Measurements from ENCODE around the gene AIFM2.
A peak's percentile ranks its signal among the peaks of the same experiment; 100 is the strongest.
"Not testable (repeated sequence)": the region's sequence is repeated elsewhere in the genome, so short reads cannot be mapped to it uniquely, and the experiment has no call there.

Gene AIFM2

DNA sequence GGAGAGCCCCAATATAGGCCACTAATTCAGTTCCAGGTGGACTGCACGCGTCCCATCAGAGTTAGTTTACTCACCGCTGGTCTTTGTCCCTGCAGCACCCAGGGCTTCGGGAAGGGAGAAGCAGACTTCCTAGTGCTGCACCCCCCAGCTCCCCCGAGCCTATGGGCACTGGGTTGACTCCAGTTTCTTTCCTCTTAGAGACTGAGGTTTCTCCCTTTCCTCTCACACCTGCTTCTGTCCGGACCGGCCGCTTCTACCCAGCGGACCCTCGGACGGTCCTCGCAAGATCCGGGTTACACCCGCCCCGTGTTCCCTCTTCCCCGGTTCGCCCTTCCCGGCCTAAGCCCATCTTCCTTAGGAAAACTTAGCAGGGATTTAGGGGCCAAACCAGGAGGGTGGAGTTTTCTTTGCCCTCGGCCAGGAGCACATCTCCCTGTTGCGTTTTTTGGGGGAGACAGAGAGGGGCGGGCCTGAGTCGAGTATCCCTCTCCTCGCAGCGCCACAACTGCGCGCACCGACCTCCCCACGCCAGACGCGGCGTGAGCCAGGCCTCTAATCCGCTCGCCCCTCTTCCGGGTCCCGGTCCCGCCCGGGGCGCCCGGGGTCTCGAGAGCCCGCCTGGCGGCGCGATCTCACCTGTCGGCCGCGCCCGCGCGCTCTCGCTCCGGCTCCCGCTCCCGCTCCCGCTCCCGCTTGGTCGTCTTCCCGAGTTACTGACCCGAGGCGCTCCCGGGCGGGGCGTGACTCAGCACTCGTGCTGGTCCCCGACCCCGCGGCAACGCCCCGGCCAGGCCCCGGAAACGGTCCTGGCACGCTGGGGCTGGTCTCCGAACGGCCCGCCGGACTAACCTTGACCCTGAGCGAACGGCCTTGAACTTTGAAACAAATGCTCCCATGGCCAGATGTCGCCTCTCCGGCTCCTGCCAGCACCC, at the start of gene AIFM2:
Gene AIFM2, minus strand, starts transcription at position 728 of the 932 bp plus-strand sequence. CDS start 8,741 bp downstream, outside the sequence.
- DNase-seq (ENCODE audit: low read depth): peak; percentile 45

- not testable (repeated sequence) for DNase-seq (ENCODE audit: low read depth)
These were observed 46.6 kb upstream of the AIFM2 start for GRCh38 chr10:70179209-70179608.

DNA sequence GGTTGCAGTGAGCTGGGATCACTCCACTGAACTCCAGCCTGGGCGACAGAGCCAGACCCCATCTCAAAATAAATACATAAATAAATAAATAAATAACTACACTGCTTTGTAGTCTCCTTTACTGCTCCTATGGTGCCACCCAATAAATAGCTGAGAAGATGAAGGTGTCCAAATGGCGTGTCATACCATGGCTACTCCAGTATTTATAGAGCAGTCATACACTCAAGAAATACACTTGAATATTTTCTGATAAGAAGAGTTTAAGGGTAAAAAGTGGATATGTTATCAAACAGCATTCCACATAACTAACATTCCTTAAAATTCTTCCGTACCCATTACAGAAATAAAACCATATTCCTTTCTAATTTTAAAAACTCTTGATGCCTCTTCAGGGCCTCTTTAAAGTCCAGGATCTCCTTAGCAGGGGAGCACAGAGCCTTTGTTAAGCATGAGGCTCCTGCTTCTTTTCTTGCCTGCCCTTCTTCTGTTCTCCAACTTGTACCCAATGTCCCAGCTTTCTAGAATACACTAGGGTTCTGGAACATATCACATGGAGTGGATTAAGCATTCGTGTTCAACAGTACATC, 45.6 kb upstream of the AIFM2 start:
- no peak for DNase-seq (ENCODE audit: low read depth)

DNA sequence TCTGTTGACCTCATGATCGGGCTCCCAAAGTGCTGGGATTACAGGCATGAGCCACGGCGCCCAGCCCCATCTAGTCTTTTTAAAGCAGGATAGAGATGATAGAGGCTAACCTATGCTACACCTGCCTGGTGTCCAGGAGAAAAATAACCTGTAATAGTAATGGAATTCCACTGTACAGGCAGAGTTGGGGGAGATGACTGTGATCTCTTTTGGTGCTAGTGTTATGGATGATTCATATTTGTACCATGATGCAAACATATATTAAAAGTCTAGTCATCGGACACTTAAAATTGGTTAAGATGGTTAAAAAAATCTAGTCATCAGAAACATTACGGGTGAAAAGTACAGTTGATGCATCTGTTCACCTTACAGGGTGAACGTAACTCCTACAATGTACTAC, 43.8 kb upstream of the AIFM2 start:
- no peak for DNase-seq (ENCODE audit: low read depth)

DNA sequence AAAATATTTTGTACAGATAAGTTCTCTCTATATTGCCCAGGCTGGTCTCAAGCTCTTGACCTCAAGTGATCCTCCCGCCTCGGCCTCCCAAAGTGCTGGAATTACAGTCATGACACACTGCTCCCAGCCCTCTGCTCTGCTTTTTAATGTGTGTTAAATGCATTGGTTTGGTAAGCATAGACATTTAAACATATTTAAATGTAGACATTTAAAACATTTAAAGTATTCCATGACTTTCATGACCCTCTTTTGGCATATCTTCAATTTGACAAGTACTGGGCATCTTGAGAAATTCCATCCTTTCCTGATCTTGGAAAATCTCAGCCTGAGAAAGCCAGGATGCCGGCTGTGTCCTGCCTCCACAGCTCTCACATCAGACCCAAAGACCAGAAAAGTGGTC, 42.9 kb upstream of the AIFM2 start:
- DNase-seq (ENCODE audit: low read depth): no peak

DNA sequence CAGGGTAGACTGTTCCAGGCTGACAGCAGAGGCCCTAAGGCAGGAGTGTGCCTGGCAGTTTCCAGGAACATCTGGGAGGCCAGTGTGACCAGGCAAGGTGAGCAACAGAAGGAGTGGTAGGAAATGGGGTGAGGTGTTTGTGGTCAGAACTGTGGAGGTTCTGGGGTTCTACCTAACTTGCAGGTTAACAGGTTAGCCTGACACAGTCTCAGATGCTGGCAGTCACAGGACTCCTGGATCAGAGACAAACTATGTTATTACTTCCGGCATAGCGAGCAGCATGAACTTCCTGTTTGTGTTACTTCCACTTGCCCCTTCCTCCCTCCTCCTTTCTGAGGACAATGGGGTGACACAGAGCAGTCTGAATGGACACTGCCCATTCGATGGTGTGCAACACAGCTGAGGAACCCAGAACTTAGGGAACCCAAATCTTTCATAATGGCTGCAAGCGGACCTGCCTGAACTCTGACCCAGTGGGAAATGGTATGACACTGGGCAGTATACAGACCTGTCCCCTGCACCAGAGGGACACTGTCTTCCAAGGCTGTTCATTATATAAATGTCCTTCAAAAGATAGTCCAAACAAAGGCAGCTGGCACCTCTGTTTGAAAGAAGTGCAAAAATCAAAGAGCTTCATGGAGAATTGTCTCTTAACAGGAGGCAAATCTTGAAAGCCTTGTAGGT, 41.6 kb upstream of the AIFM2 start:
- no peak for DNase-seq (ENCODE audit: low read depth)

GRCh38 chr10:70169649-70170364, 37.2 kb upstream of the AIFM2 start:
- no peak for DNase-seq (ENCODE audit: low read depth)

- no peak for DNase-seq (ENCODE audit: low read depth)
These were observed 36.4 kb upstream of the AIFM2 start for GRCh38 chr10:70169011-70169410.

- no peak for DNase-seq (ENCODE audit: low read depth)
These were observed 34.6 kb upstream of the AIFM2 start for GRCh38 chr10:70167246-70167645.

DNA sequence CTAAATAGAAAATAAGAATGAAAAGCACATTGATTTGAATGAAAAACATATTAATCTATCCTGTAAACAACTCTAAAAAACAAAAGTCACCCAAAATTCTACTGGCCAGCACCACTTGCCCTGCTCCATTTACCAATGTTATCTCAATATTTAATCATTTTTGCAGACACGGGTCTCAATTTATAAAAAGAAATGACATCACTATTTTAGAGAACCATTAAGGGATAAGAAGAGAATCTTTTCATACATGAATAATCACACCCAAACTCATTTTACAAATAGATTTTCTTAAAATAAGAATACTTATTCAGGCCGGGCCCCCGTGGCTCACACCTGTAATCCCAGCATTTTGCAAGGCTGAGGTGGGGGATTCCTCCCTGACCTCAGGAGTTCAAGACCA, 33.8 kb upstream of the AIFM2 start:
- DNase-seq (ENCODE audit: low read depth): no peak

DNA sequence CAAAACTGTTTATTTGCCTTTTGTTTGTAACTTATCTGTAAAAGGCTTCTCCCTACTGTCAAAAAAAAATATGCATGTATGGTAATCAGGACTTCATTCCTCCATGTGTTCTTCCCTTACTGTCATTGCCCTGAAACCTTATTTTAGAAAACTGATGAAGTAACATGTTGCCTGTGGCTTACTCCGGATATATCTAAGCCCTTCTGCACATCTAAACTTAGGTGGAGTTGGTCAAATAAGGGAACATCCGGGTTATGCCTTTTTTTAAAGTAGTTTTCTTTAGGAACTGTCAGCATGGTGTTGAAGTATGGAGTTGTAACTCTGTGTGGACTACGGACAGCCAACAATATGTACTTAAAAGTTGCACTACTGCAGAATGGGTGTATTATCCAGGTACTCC, 31.5 kb upstream of the AIFM2 start:
- DNase-seq (ENCODE audit: low read depth): no peak

GRCh38 chr10:70163448-70163847, 30.8 kb upstream of the AIFM2 start:
- DNase-seq (ENCODE audit: low read depth): peak; percentile 18

- DNase-seq (ENCODE audit: low read depth): peak; percentile 53
These were observed 30.2 kb upstream of the AIFM2 start for GRCh38 chr10:70162892-70163201.

- DNase-seq (ENCODE audit: low read depth): no peak
These were observed 29.7 kb upstream of the AIFM2 start for GRCh38 chr10:70162151-70162891.

DNA sequence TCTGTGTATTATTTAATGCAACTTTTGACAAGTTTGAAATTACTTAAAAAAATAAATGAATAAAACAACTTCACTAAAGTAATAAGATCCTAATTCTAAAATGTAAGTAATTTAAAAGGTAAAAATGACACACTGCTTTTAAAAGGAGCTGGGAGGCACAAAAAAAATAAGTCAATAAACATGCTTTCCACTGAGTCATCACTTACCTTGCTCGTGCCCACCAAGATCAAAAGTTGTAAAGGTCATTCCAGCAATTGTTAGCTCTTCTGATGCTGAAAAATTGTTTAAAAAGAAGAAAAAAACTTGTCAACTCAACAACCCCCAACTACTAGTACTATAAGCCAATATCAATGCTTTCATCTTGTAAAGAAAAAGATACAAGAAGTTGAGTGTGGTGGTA, 28.2 kb upstream of the AIFM2 start:
- no peak for DNase-seq (ENCODE audit: low read depth)

DNA sequence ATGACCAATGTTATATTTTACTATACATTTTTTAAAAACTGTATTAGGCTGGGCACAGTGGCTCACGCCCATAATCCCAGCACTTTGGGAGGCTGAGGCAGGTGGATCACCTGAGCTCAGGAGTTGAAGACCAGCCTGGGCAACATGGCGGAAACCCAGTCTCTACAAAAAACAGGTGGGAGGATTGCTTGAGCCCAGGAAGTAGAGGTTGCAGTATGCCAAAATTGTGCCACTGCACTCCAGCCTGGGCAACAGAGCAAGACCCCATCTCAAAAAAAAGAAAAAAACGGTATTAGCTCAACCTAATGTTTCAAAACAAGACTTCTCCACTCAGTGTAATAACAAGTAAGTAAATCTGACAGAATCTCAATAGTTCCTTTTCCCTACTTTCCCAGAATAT, 26.7 kb upstream of the AIFM2 start:
- DNase-seq (ENCODE audit: low read depth): not testable (repeated sequence)

DNA sequence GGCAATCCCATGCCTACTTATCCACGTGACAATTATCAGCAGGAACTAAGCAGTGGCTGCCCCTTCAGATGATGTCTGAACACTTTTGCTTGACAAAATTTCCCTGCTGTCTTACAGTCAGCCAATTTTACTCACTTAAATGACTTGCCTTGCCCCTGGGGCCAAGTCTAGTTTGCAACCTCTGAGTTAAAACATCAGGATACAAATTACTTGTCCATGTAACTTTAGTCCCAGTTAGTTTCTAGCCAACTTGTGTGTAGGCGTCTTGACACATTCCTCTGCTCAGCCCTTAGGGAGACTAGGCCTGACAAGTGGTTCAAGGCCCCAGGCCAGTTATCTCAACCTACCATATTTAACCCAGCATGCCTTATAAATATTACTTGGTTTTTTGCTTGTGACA, 25.5 kb upstream of the AIFM2 start:
- no peak for DNase-seq (ENCODE audit: low read depth)

DNA sequence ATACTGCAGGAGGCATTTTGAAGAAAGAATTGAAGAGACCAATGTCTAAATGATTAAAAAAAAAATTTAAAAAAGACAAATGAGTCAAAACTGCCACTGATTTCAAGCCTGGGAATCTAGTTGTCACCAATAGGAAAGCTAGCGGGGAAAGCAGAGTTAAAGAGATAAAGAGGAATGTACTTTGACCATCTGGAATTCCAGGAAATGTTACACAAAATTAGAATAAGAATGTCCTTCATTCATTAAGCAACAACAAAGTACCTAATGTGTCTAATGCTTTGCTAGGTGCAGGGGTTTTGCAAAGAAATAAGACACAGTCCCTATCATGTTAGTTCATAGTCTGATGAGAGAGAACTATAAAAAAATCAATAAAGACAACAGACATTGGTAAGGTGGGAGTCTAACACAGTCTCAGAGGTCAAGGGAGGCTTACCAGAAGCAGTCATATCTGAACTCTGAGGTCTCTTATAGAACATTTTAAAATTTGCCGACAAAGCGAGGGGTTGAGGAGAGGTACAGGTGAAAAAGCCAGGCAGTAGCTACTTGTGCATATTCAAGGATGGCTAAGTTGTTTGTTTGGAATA, 22.7 kb upstream of the AIFM2 start:
- no peak for DNase-seq (ENCODE audit: low read depth)

DNA sequence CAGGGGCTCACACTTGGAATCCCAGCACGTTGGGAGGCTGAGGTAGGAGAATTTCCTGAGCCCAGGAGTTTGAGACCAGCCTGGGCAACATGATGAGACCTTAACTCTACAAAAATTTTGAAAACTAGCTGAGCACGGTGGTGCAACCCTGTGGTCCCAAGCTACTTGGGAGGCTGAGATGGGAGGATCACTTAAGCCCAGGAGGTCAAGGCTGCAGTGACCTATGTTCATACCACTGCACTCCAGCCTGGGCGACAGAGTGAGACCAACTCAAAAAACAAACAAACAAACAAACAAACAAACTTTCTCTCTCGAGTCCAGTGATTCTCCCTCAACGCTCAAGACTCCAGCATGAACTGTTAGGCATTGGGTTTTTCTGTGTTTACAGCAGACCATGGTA, 15.9 kb upstream of the AIFM2 start:
- no peak for DNase-seq (ENCODE audit: low read depth)

- no peak for DNase-seq (ENCODE audit: low read depth)
These were observed 14.6 kb upstream of the AIFM2 start for GRCh38 chr10:70147259-70147625.

GRCh38 chr10:70146489-70147258, 14.0 kb upstream of the AIFM2 start, which contains the start of gene TYSND1:
TYSND1 (minus strand) TSS chr10:70146700; CDS start chr10:70146586, 114 bp downstream.
- peak; percentile 87 for DNase-seq (ENCODE audit: low read depth)
